GM23338 (cell line): ENCODE data around the gene SORBS1. TPM values are rescaled to one million over a fixed set of nuclear protein-coding genes. Genes with fewer than 3 reads are reported as not detected.

Experiments
- ATAC-seq: fragments of 200-7000 bp; cut with Tn5 transposase; 3 replicates; pipeline ENCODE4 v1.9.1; 2020
- DNase-seq: peaks from one replicate; pipeline ENCODE4 v3.0.0-alpha.2; 2015; ENCODE audit warnings: low spot score
- H2AFZ ChIP-seq: fragments of 200-600 bp; sonication (generic); 2 replicates; pipeline ENCODE4 v1.8.0; 2016; ENCODE audit warnings: antibody characterized with exemption, mild to moderate bottlenecking, moderate library complexity
- H3F3A ChIP-seq: fragments of 200-600 bp; sonication (generic); replicated peaks from 2 replicates; pipeline ENCODE4 v1.8.0; 2017; ENCODE audit warnings: antibody characterized with exemption, mixed run types, low read depth
- H3K27ac ChIP-seq: fragments of 200-600 bp; sonication (generic); 2 replicates; pipeline ENCODE4 v1.6.1; 2016; ENCODE audit warnings: low read depth
- H3K27me3 ChIP-seq: fragments of 200-600 bp; sonication (generic); 2 replicates; pipeline ENCODE4 v1.8.0; 2016; ENCODE audit warnings: mild to moderate bottlenecking, mixed run types, moderate library complexity; ENCODE audit not compliant: insufficient read depth
- H3K36me3 ChIP-seq: fragments of 200-600 bp; sonication (generic); 2 replicates; pipeline ENCODE4 v1.8.0; 2016; ENCODE audit warnings: mild to moderate bottlenecking; ENCODE audit not compliant: insufficient read depth
- H3K4me1 ChIP-seq: fragments of 200-600 bp; sonication (generic); 2 replicates; pipeline ENCODE4 v1.8.0; 2016; ENCODE audit warnings: mild to moderate bottlenecking, moderate library complexity; ENCODE audit not compliant: insufficient read depth
- H3K4me2 ChIP-seq: fragments of 200-600 bp; sonication (generic); 2 replicates; pipeline ENCODE4 v1.7.1; 2017; ENCODE audit warnings: mixed run types
- H3K4me3 ChIP-seq: fragments of 200-600 bp; sonication (generic); 2 replicates; pipeline ENCODE4 v1.6.1; 2016; ENCODE audit warnings: mixed run types
- H3K79me2 ChIP-seq: fragments of 200-600 bp; sonication (generic); replicated peaks from 2 replicates; pipeline ENCODE4 v1.8.0; 2017; ENCODE audit warnings: mild to moderate bottlenecking; ENCODE audit not compliant: insufficient read depth
- H3K9me2 ChIP-seq: fragments of 200-600 bp; sonication (generic); 2 replicates; pipeline ENCODE4 v1.8.0; 2017; ENCODE audit not compliant: insufficient read depth
- H4K20me1 ChIP-seq: fragments of 200-600 bp; sonication (generic); replicated peaks from 2 replicates; pipeline ENCODE4 v1.8.0; 2017; ENCODE audit warnings: mild to moderate bottlenecking; ENCODE audit not compliant: insufficient read depth
- H3K27ac Mint-ChIP-seq: 2 replicates; pipeline ENCODE4 v1.8.0; 2020; ENCODE audit warnings: inconsistent platforms, mild to moderate bottlenecking, moderate library complexity, mixed read lengths
- H3K27me3 Mint-ChIP-seq: 3 replicates; pipeline ENCODE4 v1.8.0; 2022; ENCODE audit warnings: low read depth, mild to moderate bottlenecking, moderate library complexity, mixed read lengths, inconsistent platforms; ENCODE audit not compliant: insufficient read depth, poor library complexity
- H3K36me3 Mint-ChIP-seq: 3 replicates; pipeline ENCODE4 v1.8.0; 2021; ENCODE audit warnings: low read depth, mild to moderate bottlenecking, inconsistent platforms, moderate library complexity, mixed read lengths
- H3K4me1 Mint-ChIP-seq: 3 replicates; pipeline ENCODE4 v1.8.0; 2020; ENCODE audit warnings: mild to moderate bottlenecking, inconsistent platforms, mixed read lengths
- H3K4me3 Mint-ChIP-seq: 3 replicates; pipeline ENCODE4 v1.8.0; 2021; ENCODE audit warnings: moderate library complexity, mild to moderate bottlenecking, inconsistent platforms, mixed read lengths
- H3K9me3 Mint-ChIP-seq: 3 replicates; pipeline ENCODE4 v1.8.0; 2020; ENCODE audit warnings: moderate library complexity, mild to moderate bottlenecking, inconsistent platforms, mixed read lengths
- CREB1 ChIP-seq: fragments of 250-450 bp; sonication (Bioruptor Pico); IDR thresholded peaks from 2 replicates; pipeline ENCODE4 v1.5.0; 2020; ENCODE audit warnings: low read depth, mild to moderate bottlenecking, moderate library complexity
- CTCF ChIP-seq, 2 experiments: fragments of 200-600 bp in 1 of 2; sonication (generic) in 1 of 2; conservative IDR thresholded peaks; 2 replicates each; pipeline versions ENCODE4 v1.5.1 to v1.6.1; 2016 to 2017; ENCODE audit warnings: antibody characterized with exemption in 2 of 2, low read depth in 2 of 2, mild to moderate bottlenecking in 2 of 2, moderate library complexity in 1 of 2
- ETS1 ChIP-seq: IDR thresholded peaks from 2 replicates; pipeline ENCODE4 v1.6.1; 2016; ENCODE audit warnings: antibody characterized with exemption
- EZH2 ChIP-seq: fragments of 200-600 bp; sonication (generic); IDR thresholded peaks from one replicate; pipeline ENCODE4 v1.8.0; 2017; ENCODE audit warnings: antibody characterized with exemption, mild to moderate bottlenecking, low read depth; ENCODE audit not compliant: unreplicated experiment
- EZH2phosphoT487 ChIP-seq: fragments of 200-600 bp; sonication (generic); IDR thresholded peaks from one replicate; pipeline ENCODE4 v1.8.1; 2018; ENCODE audit warnings: antibody characterized with exemption; ENCODE audit not compliant: unreplicated experiment
- JUNB ChIP-seq: IDR thresholded peaks from one replicate; pipeline ENCODE4 v1.6.1; 2016; ENCODE audit warnings: antibody characterized with exemption; ENCODE audit not compliant: unreplicated experiment
- NANOG ChIP-seq: IDR thresholded peaks from 2 replicates; pipeline ENCODE4 v1.6.1; 2016; ENCODE audit warnings: antibody characterized with exemption, borderline replicate concordance
- POLR2AphosphoS5 ChIP-seq: IDR thresholded peaks from 2 replicates; pipeline ENCODE4 v1.6.1; 2016; ENCODE audit warnings: antibody characterized with exemption, low read depth
- REST ChIP-seq: IDR thresholded peaks from one replicate; pipeline ENCODE4 v1.6.1; 2018; ENCODE audit warnings: antibody characterized with exemption; ENCODE audit not compliant: unreplicated experiment
- STAT1 ChIP-seq: IDR thresholded peaks from one replicate; pipeline ENCODE4 v1.6.1; 2016; ENCODE audit warnings: antibody characterized with exemption; ENCODE audit not compliant: unreplicated experiment
- ZNF114 ChIP-seq: fragments of 250-450 bp; sonication (Bioruptor Pico); IDR thresholded peaks from 2 replicates; pipeline ENCODE4 v1.5.0; 2020; ENCODE audit warnings: mild to moderate bottlenecking, moderate library complexity
- ZNF331 ChIP-seq: fragments of 250-450 bp; sonication (Bioruptor Pico); IDR thresholded peaks from 2 replicates; pipeline ENCODE4 v1.5.0; 2020; ENCODE audit warnings: low read depth, mild to moderate bottlenecking, moderate library complexity
- ZNF462 ChIP-seq: fragments of 250-450 bp; sonication (Bioruptor Pico); IDR thresholded peaks from 2 replicates; pipeline ENCODE4 v1.5.0; 2020; ENCODE audit warnings: mild to moderate bottlenecking, moderate library complexity
- polyA plus RNA-seq: library from polyadenylated mRNA; unstranded; fragments of >200 nt; fragmentation: Nextera tagmentation; extraction: Ambion mirVana; gene quantifications from 2 replicates; pipeline ENCODE4 v1.2.1, GENCODE V29; 2016
- total RNA-seq: library from RNA; depleted of rRNA; stranded (reverse); fragments of >200 nt; shearing (Covaris generic); gene quantifications from 2 replicates; pipeline ENCODE4 v1.2.3, GENCODE V29; 2014

Gene SORBS1
- total and polyA plus RNA-seq, 2 experiments from 2014 or later, result 47.7 to 51.5 TPM

GRCh38 chr10:95531994-95532399 lies 29.2 kb downstream of the SORBS1 start:
- no peaks in the 10 kb centered on the region for H3K27me3 Mint-ChIP-seq
- H3K27ac Mint-ChIP-seq, result no peak overlapping the region
- no peaks in the 10 kb centered on the region for H3K9me3 Mint-ChIP-seq
- peaks cover 7% of the 10 kb centered on the region; the same call in 1 of the 2 replicates for H3K9me2 ChIP-seq
- no peak overlapping the region for H3K4me3 Mint-ChIP-seq
- no peaks in the 10 kb centered on the region for H3K36me3 ChIP-seq
- H4K20me1 ChIP-seq, result peaks cover 20% of the 10 kb centered on the region
- H3F3A ChIP-seq, result 0 out of 2 replicates have a peak, but pooled peaks cover 2% of the 10 kb centered on the region
- H3K27ac ChIP-seq, result no peak overlapping the region
- H3K4me2 ChIP-seq, result 0 out of 2 replicates have a peak overlapping the region, but pooled peaks have one; percentile 26
- peaks cover 89% of the 10 kb centered on the region for H3K79me2 ChIP-seq
- peaks cover 35% of the 10 kb centered on the region for H3K4me1 ChIP-seq
- H3K4me1 Mint-ChIP-seq, result peaks cover 26% of the 10 kb centered on the region
- DNase-seq (no peak), ATAC-seq (no peak)
- TF ChIP-seq POLR2AphosphoS5 (no peak), ZNF114 (no peak), JUNB (no peak), ZNF331 (CRISPR knock-in tag) (no peak), ETS1 (no peak), REST (no peak), CREB1 (CRISPR knock-in tag) (no peak), ZNF462 (CRISPR knock-in tag) (no peak), EZH2 (no peak), STAT1 (no peak), EZH2phosphoT487 (no peak), NANOG (no peak), CTCF (conservative IDR thresholded peaks at IDR 0.05; ENCODE audit: low read depth in 2 of 2) (no peak)
- H3K36me3 Mint-ChIP-seq, result no peaks in the 10 kb centered on the region
- no peak overlapping the region for H2AFZ ChIP-seq
- H3K4me3 ChIP-seq, result no peak overlapping the region
- no peaks in the 10 kb centered on the region for H3K27me3 ChIP-seq
